GM18868 (cell line): ENCODE results near the gene TNIK.

ENCODE experiments used
- ATAC-seq: cut with Tn5 transposase; IDR thresholded peaks from one replicate; pipeline ENCODE4 v1.9.1; 2021; ENCODE audit warnings: mild to moderate bottlenecking, moderate library complexity; ENCODE audit not compliant: unreplicated experiment

Gene TNIK

GRCh38 chr3:171177056-171177455 is 283.1 kb downstream of the TNIK start:
- no peak for ATAC-seq

GRCh38 chr3:171176244-171176933 is 283.8 kb downstream of the TNIK start:
- no peak for ATAC-seq

- ATAC-seq = no peak
Observed at GRCh38 chr3:171175741-171176234, 284.4 kb downstream of the TNIK start.

GRCh38 chr3:171173736-171174135 is 286.5 kb downstream of the TNIK start:
- no peak for ATAC-seq

- no peak for ATAC-seq
Observed at GRCh38 chr3:171172070-171172469, 288.1 kb downstream of the TNIK start.

GRCh38 chr3:171169866-171170265 is 290.3 kb downstream of the TNIK start:
- ATAC-seq = no peak

GRCh38 chr3:171169443-171169842 is 290.8 kb downstream of the TNIK start:
- no peak for ATAC-seq

- ATAC-seq = no peak
Observed at GRCh38 chr3:171168551-171168950, 291.7 kb downstream of the TNIK start.

- no peak for ATAC-seq
Observed at GRCh38 chr3:171168086-171168485, 292.1 kb downstream of the TNIK start.

GRCh38 chr3:171165983-171166382 is 294.2 kb downstream of the TNIK start:
- ATAC-seq = no peak

- no peak for ATAC-seq
Observed at GRCh38 chr3:171165499-171165921, 294.7 kb downstream of the TNIK start.

GRCh38 chr3:171164067-171164465 is 296.1 kb downstream of the TNIK start:
- ATAC-seq = no peak

GRCh38 chr3:171163101-171164066 is 296.8 kb downstream of the TNIK start:
- ATAC-seq = no peak

GRCh38 chr3:171160325-171160724 is 299.9 kb downstream of the TNIK start:
- ATAC-seq = no peak

- ATAC-seq = no peak
Observed at GRCh38 chr3:171159822-171160157, 300.4 kb downstream of the TNIK start.

GRCh38 chr3:171159024-171159821 is 301.0 kb downstream of the TNIK start:
- ATAC-seq = no peak

- no peak for ATAC-seq
Observed at GRCh38 chr3:171157980-171158379, 302.2 kb downstream of the TNIK start.

- no peak for ATAC-seq
Observed at GRCh38 chr3:171157286-171157685, 302.9 kb downstream of the TNIK start.

GRCh38 chr3:171156401-171157010 is 303.7 kb downstream of the TNIK start:
- no peak for ATAC-seq

- ATAC-seq = no peak
Observed at GRCh38 chr3:171155122-171155700, 305.0 kb downstream of the TNIK start.
